ENCODE measurements around the gene CCDC57. TPM values are rescaled to one million over a fixed set of nuclear protein-coding genes. Genes with fewer than 3 reads are reported as not detected.
"Not testable (repeated sequence)": the region's sequence is repeated elsewhere in the genome, so short reads cannot be mapped to it uniquely, and the experiment has no call there.

The CCDC57 gene
- total RNA-seq, 1 donor from 2014 or later = 50.5 TPM

- Histone ChIP-seq H3K9me3 (no peaks in the 10 kb centered on the region), H3K4me1 (no peaks in the 10 kb centered on the region), H3K36me3 (peaks cover 7% of the 10 kb centered on the region), H3K27ac (no peak overlapping the region), H3K4me3 (no peak overlapping the region), H3K27me3 (no peaks in the 10 kb centered on the region)
- ATAC-seq (no peak), DNase-seq (no peak)
- TF ChIP-seq CTCF (IDR thresholded peaks at IDR 0.05) = no peak
- intact Hi-C loops (cut with DNase I) = no loop called here
Observed at GRCh38 chr17:82199496-82199895, 13.1 kb downstream of the CCDC57 start.

GRCh38 chr17:82198092-82198491 is 14.6 kb downstream of the CCDC57 start:
- intact Hi-C loops (cut with DNase I) = no loop called here
- Histone ChIP-seq H3K36me3 (peaks cover 21% of the 10 kb centered on the region), H3K4me3 (no peak overlapping the region), H3K27me3 (no peaks in the 10 kb centered on the region), H3K9me3 (no peaks in the 10 kb centered on the region), H3K27ac (no peak overlapping the region), H3K4me1 (no peaks in the 10 kb centered on the region)
- no peak for DNase-seq
- TF ChIP-seq CTCF (IDR thresholded peaks at IDR 0.05) = no peak
- ATAC-seq = no peak

GRCh38 chr17:82195675-82196672 is 16.7 kb downstream of the CCDC57 start:
- TF ChIP-seq CTCF (IDR thresholded peaks at IDR 0.05) = no peak
- Histone ChIP-seq H3K27ac (peak overlapping the region; percentile 36), H3K4me1 (no peaks in the 10 kb centered on the region), H3K9me3 (no peaks in the 10 kb centered on the region), H3K27me3 (no peaks in the 10 kb centered on the region), H3K4me3 (no peak overlapping the region), H3K36me3 (peaks cover 32% of the 10 kb centered on the region)
- DNase-seq = no peak
- no peak for ATAC-seq
- intact Hi-C loops (cut with DNase I) = no loop called here

- H3K36me3 ChIP-seq = peaks cover 32% of the 10 kb centered on the region
- H3K4me3 ChIP-seq = no peak overlapping the region
- intact Hi-C loops (cut with DNase I) = no loop called here
- no peak for TF ChIP-seq CTCF (IDR thresholded peaks at IDR 0.05)
- H3K27me3 ChIP-seq = no peaks in the 10 kb centered on the region
- no peak for DNase-seq
- no peak overlapping the region for H3K27ac ChIP-seq
- no peaks in the 10 kb centered on the region for H3K9me3 ChIP-seq
- no peaks in the 10 kb centered on the region for H3K4me1 ChIP-seq
- no peak for ATAC-seq
Observed at GRCh38 chr17:82194765-82195164, 17.9 kb downstream of the CCDC57 start.

- H3K4me3 ChIP-seq = peak overlapping the region; percentile 15
- intact Hi-C loops (cut with DNase I) = no loop called here
- H3K36me3 ChIP-seq = peaks cover 32% of the 10 kb centered on the region
- no peaks in the 10 kb centered on the region for H3K4me1 ChIP-seq
- DNase-seq = no peak
- no peaks in the 10 kb centered on the region for H3K27me3 ChIP-seq
- TF ChIP-seq CTCF (IDR thresholded peaks at IDR 0.05) = no peak
- peak overlapping the region; percentile 64 for H3K27ac ChIP-seq
- no peaks in the 10 kb centered on the region for H3K9me3 ChIP-seq
- ATAC-seq = peak; percentile 87
Observed at GRCh38 chr17:82193520-82194220, 19.0 kb downstream of the CCDC57 start.

GRCh38 chr17:82193050-82193449 is 19.6 kb downstream of the CCDC57 start:
- H3K4me3 ChIP-seq; DNase-seq; ATAC-seq; intact Hi-C loops (cut with DNase I); H3K27me3 ChIP-seq; H3K4me1 ChIP-seq; H3K9me3 ChIP-seq; H3K27ac ChIP-seq: not testable (repeated sequence)
- H3K36me3 ChIP-seq = peaks cover 32% of the 10 kb centered on the region

Data from upper lobe of right lung (tissue), 1 donor.